ENCODE measurements around the gene NHERF2.

The NHERF2 gene

GRCh38 chr16:2061526-2061925, 34.8 kb downstream of the NHERF2 start:
- DNase-seq (ENCODE audit: low read depth) = no peak

GRCh38 chr16:2062801-2063200, 36.1 kb downstream of the NHERF2 start:
- DNase-seq (ENCODE audit: low read depth) = no peak

DNA sequence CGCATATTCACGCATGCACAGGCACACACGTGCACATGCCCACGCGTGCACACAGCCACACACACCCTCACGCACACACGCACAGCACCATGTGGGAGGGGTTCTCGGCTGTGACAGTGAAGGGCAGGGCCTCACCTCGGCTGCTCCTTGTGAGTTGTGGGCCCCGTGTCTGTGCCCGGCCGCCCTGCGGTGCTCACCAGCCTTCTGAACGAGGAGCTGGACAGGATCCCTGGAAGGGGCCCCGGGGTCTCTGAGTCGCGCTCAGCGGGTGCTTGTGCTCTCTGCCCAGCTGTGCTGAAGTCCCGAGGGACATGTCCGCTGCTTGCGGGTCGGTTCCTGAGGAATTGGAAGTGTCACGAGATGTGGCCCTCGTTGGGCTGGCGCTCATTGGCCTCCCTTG, 37.2 kb downstream of the NHERF2 start:
- no peak for DNase-seq (ENCODE audit: low read depth)

DNA sequence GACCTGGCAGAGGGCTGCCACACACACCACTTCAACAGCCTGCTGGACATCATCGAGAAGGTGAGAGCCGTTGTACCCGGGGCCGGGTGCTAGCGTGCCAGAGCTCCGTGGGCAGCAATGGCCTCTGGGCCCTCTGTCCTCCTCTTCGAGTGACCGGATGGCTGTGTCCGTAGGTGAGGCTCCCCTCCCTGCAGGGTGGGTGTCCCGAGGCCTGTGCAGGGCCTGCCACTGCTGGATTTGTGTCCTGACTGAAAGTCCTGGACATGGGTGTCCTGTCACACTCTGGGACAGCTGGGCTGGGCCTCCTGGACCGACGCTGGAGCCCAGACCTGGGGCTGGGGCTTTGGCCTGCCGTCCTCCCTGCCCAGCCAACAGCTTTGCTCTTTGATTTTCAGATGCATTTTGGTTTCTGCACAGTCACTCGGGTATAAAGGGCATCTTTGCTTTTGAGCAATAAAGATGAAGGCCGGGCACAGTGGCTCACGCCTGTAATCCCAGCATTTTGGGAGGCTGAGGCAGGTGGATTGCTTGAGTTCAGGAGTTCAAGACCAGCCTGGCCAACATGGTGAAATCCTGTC, 37.8 kb downstream of the NHERF2 start:
- no peak for DNase-seq (ENCODE audit: low read depth)

- DNase-seq (ENCODE audit: low read depth) = no peak
Observed at GRCh38 chr16:2066139-2066538, 39.4 kb downstream of the NHERF2 start.

GRCh38 chr16:2070576-2071453, 44.1 kb downstream of the NHERF2 start:
- no peak for DNase-seq (ENCODE audit: low read depth)

GRCh38 chr16:2071454-2072202, 44.9 kb downstream of the NHERF2 start:
- no peak for DNase-seq (ENCODE audit: low read depth)

DNA sequence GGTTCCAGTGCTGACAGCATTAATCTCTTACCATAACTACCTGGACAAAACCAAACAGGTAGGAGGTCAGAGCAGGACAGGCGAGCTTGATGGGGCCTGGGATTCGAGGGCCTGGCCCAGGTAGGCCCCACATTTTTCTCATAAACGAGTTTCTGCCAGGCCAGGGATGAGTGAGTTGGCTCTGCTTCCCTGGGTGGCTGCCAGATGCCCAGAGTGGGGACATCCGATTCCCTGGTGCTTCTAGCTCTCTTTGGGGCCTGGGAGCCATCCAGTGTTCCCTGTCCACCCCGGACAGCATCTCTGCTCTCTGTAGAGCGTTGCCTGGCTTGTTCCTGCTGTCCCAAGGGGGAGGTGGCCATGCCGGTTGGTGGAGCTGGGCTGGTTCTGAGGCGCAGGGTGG, 46.2 kb downstream of the NHERF2 start:
- no peak for DNase-seq (ENCODE audit: low read depth)

DNA sequence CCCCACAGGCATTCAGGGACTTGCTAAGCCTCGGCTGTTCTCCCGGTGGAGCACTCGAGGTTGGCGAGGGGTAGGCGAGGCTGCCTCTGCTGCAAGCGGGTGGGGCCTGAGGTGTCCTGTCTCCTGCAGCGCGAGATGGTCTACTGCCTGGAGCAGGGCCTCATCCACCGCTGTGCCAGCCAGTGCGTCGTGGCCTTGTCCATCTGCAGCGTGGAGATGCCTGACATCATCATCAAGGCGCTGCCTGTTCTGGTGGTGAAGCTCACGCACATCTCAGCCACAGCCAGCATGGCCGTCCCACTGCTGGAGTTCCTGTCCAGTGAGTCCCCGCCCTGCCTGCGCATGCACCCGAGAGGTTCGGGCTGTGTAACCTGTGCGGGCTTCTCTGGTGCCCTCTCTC, 47.4 kb downstream of the NHERF2 start:
- no peak for DNase-seq (ENCODE audit: low read depth)

DNA sequence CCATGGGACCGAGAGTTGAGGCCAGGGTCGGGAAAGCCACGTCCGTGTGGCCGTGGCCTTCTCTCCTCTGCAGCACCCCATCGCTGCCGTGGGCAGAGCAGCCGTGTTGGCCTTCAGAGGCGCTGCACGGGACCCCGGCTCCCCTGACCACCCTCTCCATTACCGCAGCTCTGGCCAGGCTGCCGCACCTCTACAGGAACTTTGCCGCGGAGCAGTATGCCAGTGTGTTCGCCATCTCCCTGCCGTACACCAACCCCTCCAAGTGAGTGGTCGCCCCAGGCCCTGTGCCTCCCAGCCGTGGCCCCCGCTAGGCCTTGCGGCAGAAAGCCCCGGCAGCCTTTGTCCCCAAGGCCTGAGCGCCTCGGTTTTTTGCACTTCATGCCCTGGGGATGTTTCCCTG, 48.9 kb downstream of the NHERF2 start:
- DNase-seq (ENCODE audit: low read depth) = no peak

GRCh38 chr16:2076072-2076865, 49.6 kb downstream of the NHERF2 start:
- DNase-seq (ENCODE audit: low read depth) = no peak

GRCh38 chr16:2077016-2077415, 50.3 kb downstream of the NHERF2 start:
- no peak for DNase-seq (ENCODE audit: low read depth)

- DNase-seq (ENCODE audit: low read depth) = no peak
Observed at GRCh38 chr16:2077696-2078095, 51.0 kb downstream of the NHERF2 start.

- no peak for DNase-seq (ENCODE audit: low read depth)
Observed at GRCh38 chr16:2078096-2078495, 51.4 kb downstream of the NHERF2 start.

DNA sequence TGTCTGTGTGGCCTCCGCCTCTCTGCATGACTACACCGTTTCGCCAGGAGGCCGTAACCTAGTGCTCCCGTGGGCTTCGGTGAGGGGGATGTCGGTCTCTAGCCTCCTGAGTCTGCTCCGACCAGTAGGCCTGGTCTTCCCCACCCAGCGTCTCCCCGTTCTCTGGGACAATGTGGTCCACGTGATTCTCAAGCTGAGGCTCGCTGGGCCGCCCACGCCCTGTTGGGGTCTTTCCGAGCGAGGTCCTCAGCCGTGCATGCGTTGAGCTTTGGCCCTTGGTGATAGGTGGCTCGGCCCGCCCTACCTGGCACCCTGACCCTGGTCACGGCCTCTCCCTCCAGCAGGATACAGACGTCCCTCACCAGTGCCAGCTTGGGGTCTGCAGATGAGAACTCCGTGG, 52.0 kb downstream of the NHERF2 start:
- no peak for DNase-seq (ENCODE audit: low read depth)

DNA sequence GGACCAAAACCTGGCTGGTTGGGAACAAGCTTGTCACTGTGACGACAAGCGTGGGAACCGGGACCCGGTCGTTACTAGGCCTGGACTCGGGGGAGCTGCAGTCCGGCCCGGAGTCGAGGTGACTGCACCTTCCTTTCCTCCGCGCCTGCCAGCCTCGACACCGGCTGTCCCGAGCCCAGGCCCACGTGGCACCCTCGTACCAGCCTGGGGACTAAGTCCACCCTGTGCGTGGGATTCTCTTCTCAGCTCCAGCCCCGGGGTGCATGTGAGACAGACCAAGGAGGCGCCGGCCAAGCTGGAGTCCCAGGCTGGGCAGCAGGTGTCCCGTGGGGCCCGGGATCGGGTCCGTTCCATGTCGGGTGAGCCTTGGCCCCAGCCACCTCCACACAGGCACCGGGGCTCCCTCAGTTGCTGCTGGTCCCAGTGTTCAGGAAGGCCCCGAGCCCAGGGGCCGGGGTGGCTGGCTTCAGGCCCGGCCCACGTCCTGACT, 52.7 kb downstream of the NHERF2 start:
- no peak for DNase-seq (ENCODE audit: low read depth)

GRCh38 chr16:2079991-2080390, 53.3 kb downstream of the NHERF2 start:
- DNase-seq (ENCODE audit: low read depth) = no peak

DNA sequence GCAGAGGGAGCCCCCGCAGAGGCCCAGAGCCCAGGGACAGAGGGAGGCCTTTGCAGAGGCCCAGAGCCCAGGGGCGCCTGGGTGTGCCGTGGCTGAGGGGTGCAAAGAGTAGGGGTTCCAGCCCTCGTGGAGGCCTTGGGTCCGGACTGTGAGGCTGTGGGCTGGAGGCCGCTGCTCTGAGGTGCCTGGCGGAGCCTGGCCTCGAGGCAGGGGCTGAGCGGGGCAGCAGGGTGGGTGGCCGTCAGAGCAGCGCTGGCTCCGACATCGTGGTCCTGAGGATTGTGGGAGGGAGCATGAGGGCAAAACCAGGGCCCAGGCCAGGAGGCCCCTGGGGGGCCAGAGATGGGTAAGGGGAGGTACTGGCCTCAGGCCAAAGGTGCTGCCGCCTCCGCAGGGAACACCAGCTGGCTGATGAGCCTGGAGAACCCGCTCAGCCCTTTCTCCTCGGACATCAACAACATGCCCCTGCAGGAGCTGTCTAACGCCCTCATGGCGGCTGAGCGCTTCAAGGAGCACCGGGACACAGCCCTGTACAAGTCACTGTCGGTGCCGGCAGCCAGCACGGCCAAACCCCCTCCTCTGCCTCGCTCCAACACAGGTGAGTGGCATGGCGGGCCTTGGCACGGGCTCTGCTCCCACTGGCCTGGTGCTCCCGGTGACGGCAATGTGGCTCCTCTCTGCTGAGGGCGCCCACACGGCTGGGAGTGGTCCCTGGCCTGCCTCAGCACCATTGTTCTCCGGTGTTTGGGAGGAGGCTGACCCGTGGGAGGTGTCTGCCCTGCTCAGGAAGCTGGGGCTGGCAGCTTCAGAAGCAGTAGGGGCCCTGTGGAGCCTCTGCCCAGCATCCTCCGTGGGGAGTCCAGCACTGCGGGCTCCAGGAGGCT, 54.7 kb downstream of the NHERF2 start:
- DNase-seq (ENCODE audit: low read depth) = no peak

GRCh38 chr16:2082171-2082982, 55.7 kb downstream of the NHERF2 start:
- DNase-seq (ENCODE audit: low read depth) = no peak

GRCh38 chr16:2082983-2083364, 56.3 kb downstream of the NHERF2 start:
- no peak for DNase-seq (ENCODE audit: low read depth)
